ENCODE results near the gene RIMKLB. TPM values are rescaled to one million over a fixed set of nuclear protein-coding genes. Genes with fewer than 3 reads are reported as not detected.

RIMKLB gene
- total RNA-seq, 1 donor from 2014 or later = 44.7 TPM

DNA sequence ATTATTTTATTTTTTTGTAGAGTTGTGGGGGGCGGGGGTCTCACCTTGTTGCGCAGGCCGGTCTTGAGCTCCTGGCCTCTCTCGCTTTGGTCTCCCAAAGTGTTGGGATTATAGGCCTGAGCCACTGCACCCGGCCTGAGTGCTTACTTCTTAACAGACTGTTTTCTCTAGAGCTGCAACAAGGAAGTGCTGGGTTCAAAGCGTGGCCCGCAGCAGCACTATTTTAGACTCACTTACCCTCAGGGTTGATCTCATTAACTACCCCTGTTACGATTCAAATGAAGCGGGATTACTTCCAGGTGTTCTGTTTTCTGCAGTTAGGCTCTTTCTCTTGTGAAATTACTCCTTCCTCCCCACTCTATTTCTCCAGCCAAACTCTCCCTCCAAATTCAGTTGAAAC, 133.3 kb downstream of the RIMKLB start:
- H3K36me3 ChIP-seq = no peaks in the 10 kb centered on the region

DNA sequence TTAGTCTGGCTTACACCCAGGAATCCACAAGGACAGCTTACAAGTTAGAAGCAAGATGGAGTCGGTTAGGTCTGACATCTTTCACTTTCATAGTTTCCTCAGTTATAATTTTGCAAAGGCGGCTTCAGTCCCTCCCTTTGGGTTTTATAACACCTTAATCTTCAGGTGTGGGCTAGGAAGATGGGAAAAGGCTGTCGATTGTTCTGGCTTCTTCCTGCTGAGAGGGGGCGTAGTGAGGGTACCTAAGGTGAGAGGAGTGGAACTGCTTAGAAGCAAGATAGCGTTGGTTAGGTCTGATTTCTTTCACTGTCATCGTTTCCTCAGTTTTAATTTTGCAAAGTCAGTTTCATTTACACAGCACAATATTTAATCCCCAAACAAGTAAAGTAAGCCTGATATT, 134.7 kb downstream of the RIMKLB start:
- Histone ChIP-seq H3K9me3 (no peaks in the 10 kb centered on the region), H3K27ac (no peak overlapping the region), H3K36me3 (no peaks in the 10 kb centered on the region), H3K4me3 (no peak overlapping the region), H3K27me3 (no peaks in the 10 kb centered on the region), H3K4me1 (no peaks in the 10 kb centered on the region)
- intact Hi-C loops (cut with DNase I) = no loop called here
- no peak for DNase-seq (ENCODE audit: extremely low spot score in 2 of 2)
- TF ChIP-seq POLR2AphosphoS5 (IDR thresholded peaks at IDR 0.05; ENCODE audit: insufficient read depth in 1 of 2, low read depth in 1 of 2) (no peak), POLR2A (IDR thresholded peaks at IDR 0.05) (no peak)
- TF ChIP-seq, protein P1, sequence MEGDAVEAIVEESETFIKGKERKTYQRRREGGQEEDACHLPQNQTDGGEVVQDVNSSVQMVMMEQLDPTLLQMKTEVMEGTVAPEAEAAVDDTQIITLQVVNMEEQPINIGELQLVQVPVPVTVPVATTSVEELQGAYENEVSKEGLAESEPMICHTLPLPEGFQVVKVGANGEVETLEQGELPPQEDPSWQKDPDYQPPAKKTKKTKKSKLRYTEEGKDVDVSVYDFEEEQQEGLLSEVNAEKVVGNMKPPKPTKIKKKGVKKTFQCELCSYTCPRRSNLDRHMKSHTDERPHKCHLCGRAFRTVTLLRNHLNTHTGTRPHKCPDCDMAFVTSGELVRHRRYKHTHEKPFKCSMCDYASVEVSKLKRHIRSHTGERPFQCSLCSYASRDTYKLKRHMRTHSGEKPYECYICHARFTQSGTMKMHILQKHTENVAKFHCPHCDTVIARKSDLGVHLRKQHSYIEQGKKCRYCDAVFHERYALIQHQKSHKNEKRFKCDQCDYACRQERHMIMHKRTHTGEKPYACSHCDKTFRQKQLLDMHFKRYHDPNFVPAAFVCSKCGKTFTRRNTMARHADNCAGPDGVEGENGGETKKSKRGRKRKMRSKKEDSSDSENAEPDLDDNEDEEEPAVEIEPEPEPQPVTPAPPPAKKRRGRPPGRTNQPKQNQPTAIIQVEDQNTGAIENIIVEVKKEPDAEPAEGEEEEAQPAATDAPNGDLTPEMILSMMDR (IDR thresholded peaks at IDR 0.05) = no peak

More for the DNA sequence above, 133.3 kb downstream of the RIMKLB start:
- intact Hi-C loops (cut with DNase I) = no loop called here
- Histone ChIP-seq H3K27me3 (no peaks in the 10 kb centered on the region), H3K4me3 (no peak overlapping the region), H3K9me3 (no peaks in the 10 kb centered on the region), H3K4me1 (no peaks in the 10 kb centered on the region), H3K27ac (no peak overlapping the region)
- TF ChIP-seq POLR2A (IDR thresholded peaks at IDR 0.05) = no peak
- TF ChIP-seq, protein P1 (IDR thresholded peaks at IDR 0.05) = no peak
- no peak for TF ChIP-seq POLR2AphosphoS5 (IDR thresholded peaks at IDR 0.05; ENCODE audit: insufficient read depth in 1 of 2, low read depth in 1 of 2)
- DNase-seq (ENCODE audit: extremely low spot score in 2 of 2) = no peak

Other genes with a start within 250 kb of the RIMKLB start
- not detected for gene CLEC6A, start 242.0 kb upstream of the RIMKLB start, total RNA-seq
- gene CLEC4D, start 184.5 kb upstream of the RIMKLB start, total RNA-seq = not detected
- not detected for gene CLEC4E, start 157.1 kb upstream of the RIMKLB start, total RNA-seq
- not detected for gene AICDA, start 85.1 kb upstream of the RIMKLB start, total RNA-seq
- gene MFAP5, start 35.2 kb upstream of the RIMKLB start, total RNA-seq = 159 TPM
- 194 TPM for gene A2ML1, start 124.6 kb downstream of the RIMKLB start, total RNA-seq
- 46.4 TPM for gene PHC1, start 216.5 kb downstream of the RIMKLB start, total RNA-seq

Data from vagina (tissue), 2 donors.